Activated T-helper 2 cell treated with anti-CD3 and anti-CD28 coated beads, Interferon-gamma antibody, Interleukin-2, Interleukin-4, amounts not matched to agents 10 μg/mL and 5 μg/mL and 100 μg/mL, durations not matched to agents 14 hours and 24 hours and 36 hours (primary cell): ENCODE data around the gene PARP11. TPM values are rescaled to one million over a fixed set of nuclear protein-coding genes. Genes with fewer than 3 reads are reported as not detected.

Source experiments
- DNase-seq: peaks from one replicate; pipeline ENCODE4 v3.0.0; 2021; ENCODE audit warnings: low spot score
- H3K27ac Mint-ChIP-seq: one replicate; pipeline ENCODE4 v1.8.0; 2021; ENCODE audit warnings: mixed read lengths
- H3K27me3 Mint-ChIP-seq: one replicate; pipeline ENCODE4 v1.8.0; 2021; ENCODE audit warnings: low read depth, mixed read lengths
- H3K36me3 Mint-ChIP-seq: one replicate; pipeline ENCODE4 v1.8.0; 2021; ENCODE audit warnings: low read depth, mixed read lengths
- H3K4me1 Mint-ChIP-seq: one replicate; pipeline ENCODE4 v1.8.0; 2021; ENCODE audit warnings: low read depth, mixed read lengths
- H3K4me3 Mint-ChIP-seq: one replicate; pipeline ENCODE4 v1.8.0; 2021; ENCODE audit warnings: low read depth, mild to moderate bottlenecking, moderate library complexity, mixed read lengths
- H3K9me3 Mint-ChIP-seq: one replicate; pipeline ENCODE4 v1.8.0; 2021; ENCODE audit warnings: mixed read lengths
- intact Hi-C: fragments of 100-400 bp; cut with micrococcal nuclease; formaldehyde crosslinking; loops from one replicate; pipeline ENCODE4 v1.15.1; 2023
- total RNA-seq: library from RNA; stranded (reverse); gene quantifications from 2 replicates; pipeline ENCODE4 v1.2.3, GENCODE V29; 2022

PARP11 gene
- total RNA-seq, 1 donor from 2014 or later, result 16.0 TPM

GRCh38 chr12:3771853-3772252 is 101.3 kb downstream of the PARP11 start:
- peaks cover 9% of the 10 kb centered on the region for H3K4me1 Mint-ChIP-seq
- no peak overlapping the region for H3K27ac Mint-ChIP-seq
- H3K27me3 Mint-ChIP-seq, result peaks cover 6% of the 10 kb centered on the region
- H3K4me3 Mint-ChIP-seq, result no peak overlapping the region
- DNase-seq, result no peak
- intact Hi-C loops, result no loop called here
- H3K9me3 Mint-ChIP-seq, result no peaks in the 10 kb centered on the region
- no peaks in the 10 kb centered on the region for H3K36me3 Mint-ChIP-seq

DNA sequence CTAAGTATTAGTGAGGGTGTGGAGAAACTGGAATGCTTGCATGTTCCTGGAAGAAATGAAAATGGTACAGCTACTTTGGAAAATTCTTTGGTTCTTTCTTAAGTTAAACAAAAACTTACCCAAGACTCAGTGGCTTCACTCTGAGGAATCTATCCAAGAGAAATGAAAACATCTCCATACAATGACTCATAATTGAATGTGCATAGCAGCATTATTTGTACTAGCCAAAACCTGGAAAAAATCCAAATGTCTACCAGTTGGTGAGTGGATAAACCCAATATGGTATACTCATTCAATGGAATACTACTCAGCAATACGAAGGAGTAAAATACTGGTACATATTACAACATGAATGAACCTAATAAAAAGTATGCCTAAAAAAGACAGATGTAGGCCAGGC is 102.3 kb downstream of the PARP11 start:
- no peak overlapping the region for H3K27ac Mint-ChIP-seq
- no peak overlapping the region for H3K4me3 Mint-ChIP-seq
- peaks cover 9% of the 10 kb centered on the region for H3K4me1 Mint-ChIP-seq
- H3K27me3 Mint-ChIP-seq, result peaks cover 8% of the 10 kb centered on the region
- H3K36me3 Mint-ChIP-seq, result no peaks in the 10 kb centered on the region
- no peaks in the 10 kb centered on the region for H3K9me3 Mint-ChIP-seq
- DNase-seq, result no peak
- intact Hi-C loops, result no loop called here

- intact Hi-C loops, result no loop called here
- peaks cover 9% of the 10 kb centered on the region for H3K4me1 Mint-ChIP-seq
- no peaks in the 10 kb centered on the region for H3K9me3 Mint-ChIP-seq
- no peak for DNase-seq
- H3K27me3 Mint-ChIP-seq, result peaks cover 8% of the 10 kb centered on the region
- no peaks in the 10 kb centered on the region for H3K36me3 Mint-ChIP-seq
- no peak overlapping the region for H3K27ac Mint-ChIP-seq
- no peak overlapping the region for H3K4me3 Mint-ChIP-seq
These were observed 104.2 kb downstream of the PARP11 start for GRCh38 chr12:3768911-3769447.

DNA sequence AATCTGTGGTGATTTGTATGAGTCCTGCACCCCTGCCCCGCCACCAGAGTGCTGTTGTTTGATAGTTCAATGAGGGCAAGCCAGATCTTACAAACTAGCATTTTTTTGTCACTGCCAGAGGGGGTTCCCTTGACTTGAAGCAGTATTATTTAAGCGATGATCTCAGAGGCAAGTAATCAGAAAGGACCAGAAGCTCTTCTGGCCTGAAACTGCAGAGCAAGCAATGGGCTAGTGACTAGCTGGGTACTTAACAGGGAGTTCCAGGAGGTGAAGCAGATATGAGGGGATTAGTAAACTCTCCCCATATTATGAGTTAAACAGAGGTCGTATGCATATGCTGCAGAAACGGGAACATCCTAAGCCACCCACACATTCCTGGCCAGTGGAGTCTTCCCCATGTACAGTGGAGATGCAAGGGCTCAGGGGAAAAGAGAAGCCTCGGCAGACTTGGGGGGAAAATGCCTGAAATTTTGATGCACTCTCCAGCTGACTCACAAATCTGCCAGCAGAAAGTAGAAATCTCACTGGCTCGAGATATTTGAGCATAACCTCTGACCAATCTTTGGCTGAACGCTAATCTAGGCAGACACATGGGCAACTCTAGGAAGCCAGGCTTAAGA is 112.0 kb downstream of the PARP11 start:
- H3K27ac Mint-ChIP-seq, result no peak overlapping the region
- DNase-seq, result no peak
- intact Hi-C loops, result no loop called here
- peaks cover 5% of the 10 kb centered on the region for H3K9me3 Mint-ChIP-seq
- H3K4me3 Mint-ChIP-seq, result no peak overlapping the region
- H3K27me3 Mint-ChIP-seq, result no peaks in the 10 kb centered on the region
- peaks cover 6% of the 10 kb centered on the region for H3K4me1 Mint-ChIP-seq
- peaks cover 14% of the 10 kb centered on the region for H3K36me3 Mint-ChIP-seq

DNA sequence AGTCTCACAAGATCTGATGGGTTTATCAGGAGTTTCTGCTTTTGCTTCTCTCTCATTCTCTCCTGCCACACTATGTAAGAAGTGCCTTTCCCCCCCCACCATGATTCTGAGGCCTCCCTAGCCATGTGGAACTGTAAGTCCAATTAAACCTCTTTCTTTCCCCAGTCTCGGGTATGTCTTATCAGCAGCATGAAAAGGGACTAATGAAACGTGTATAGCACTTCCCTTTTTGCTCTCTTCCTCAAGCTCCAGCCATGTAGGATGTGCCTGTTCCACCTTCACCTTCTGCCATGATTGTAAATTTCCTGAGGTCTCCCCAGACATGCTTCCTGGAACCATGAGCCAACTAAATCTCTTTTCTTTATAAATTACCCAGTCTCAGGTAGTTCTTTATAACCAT is 113.3 kb downstream of the PARP11 start:
- Mint-ChIP-seq H3K4me1 (peaks cover 6% of the 10 kb centered on the region), H3K4me3 (no peak overlapping the region), H3K27me3 (no peaks in the 10 kb centered on the region), H3K27ac (no peak overlapping the region), H3K36me3 (peaks cover 14% of the 10 kb centered on the region), H3K9me3 (peaks cover 5% of the 10 kb centered on the region)
- intact Hi-C loops, result no loop called here
- DNase-seq, result no peak

Other genes with a start within 250 kb of the PARP11 start
- 24.6 and 25.2 TPM in 2 replicates for gene CRACR2A, start 120.3 kb downstream of the PARP11 start, total RNA-seq